NCI-H2107 (cell line): ENCODE data around the gene OR52E5.

Experiments used
- DNase-seq: peaks from one replicate; lab custom pipeline; 2025; lab: John Stamatoyannopoulos, UW

OR52E5 gene

DNA sequence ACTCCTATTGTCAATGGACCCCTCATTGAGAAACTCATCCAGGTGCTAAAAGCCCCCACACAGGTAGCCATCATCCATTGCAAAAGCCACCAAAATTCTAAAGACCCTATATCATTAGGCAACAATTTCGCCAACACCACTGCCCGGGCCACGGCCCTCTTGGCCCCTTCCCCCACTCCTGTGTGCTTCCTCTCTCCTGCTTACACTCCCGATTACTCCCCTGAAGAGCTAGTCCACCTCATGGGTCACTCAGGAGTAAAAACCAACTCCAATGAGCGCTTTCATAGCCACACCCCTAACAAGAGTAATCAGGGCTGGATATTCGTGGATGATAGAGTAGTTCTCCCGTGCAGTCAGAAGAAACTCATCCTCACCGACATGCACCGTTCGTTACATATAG is 40.1 kb downstream of the OR52E5 start:
- DNase-seq, result no peak

DNA sequence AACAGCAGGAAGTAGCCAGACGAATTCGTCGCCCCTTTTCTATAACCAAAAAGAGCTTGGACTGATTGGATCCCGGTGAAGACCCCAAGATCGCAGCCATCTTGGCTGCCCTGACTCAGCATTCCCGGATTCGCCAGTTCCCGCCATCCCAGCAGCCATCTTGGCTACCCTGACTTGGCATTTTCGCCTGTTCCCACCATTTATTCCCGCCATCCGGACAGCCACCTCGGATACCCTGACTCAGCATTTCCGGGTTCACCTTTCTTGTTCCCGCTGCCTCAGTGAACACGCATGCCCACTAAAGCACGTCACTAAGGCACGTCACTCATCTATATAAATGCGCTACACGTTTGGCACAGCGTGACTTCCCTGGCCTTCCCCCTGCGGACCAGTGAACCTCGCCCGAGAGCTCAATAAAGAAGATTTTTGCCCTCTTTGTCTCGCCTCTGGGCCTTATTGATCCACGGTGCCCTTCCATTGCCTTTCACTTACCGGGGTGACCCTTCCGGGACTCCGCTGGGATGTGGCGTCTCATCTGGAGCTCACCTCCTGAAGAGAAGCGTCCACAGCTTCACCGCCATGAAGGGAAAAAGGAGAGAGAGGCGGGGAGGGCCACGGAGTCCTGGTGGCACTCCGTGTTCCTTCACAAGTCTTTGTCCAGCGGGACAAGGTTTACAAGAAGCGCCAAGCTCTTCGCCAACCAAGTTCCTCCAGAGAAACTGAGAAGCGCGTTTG is 45.0 kb downstream of the OR52E5 start:
- no peak for DNase-seq

DNA sequence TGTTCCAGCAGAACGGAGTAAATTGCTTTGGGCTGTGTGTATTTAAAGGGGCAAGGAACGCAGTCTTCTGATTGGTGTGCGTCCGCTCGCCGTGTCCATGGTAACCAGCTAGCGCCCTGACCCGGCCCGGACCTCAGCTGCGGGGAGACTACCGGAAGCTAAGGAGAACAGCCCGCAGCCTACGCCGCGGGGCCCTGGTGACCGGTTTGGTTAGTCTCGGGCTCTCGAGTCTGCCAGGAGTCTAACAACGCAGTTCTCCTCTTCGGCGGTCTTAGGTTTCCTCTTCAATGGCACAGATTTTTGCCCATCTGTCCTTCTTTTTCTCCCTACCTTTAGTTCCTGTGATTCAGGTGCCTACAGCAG is 45.6 kb downstream of the OR52E5 start:
- no peak for DNase-seq

DNA sequence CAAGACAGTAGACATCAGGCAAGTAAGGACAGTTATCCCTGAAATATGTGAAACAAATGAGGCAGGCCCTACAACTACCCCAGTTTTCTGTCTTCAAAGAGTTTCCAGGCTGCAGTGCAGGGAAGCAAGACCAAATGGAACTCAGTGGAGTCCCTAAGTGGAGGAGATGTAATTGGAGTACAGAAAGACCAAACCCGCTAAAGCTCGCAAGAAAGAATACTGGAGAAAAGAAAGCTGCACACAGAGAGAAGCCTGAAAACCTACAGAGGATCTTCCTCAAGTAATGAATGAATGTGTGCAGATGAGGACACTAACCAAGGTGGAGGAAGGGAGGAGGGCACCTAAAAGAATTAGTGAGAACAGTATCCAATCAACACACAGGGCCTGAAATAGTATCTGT is 47.7 kb downstream of the OR52E5 start:
- no peak for DNase-seq

DNA sequence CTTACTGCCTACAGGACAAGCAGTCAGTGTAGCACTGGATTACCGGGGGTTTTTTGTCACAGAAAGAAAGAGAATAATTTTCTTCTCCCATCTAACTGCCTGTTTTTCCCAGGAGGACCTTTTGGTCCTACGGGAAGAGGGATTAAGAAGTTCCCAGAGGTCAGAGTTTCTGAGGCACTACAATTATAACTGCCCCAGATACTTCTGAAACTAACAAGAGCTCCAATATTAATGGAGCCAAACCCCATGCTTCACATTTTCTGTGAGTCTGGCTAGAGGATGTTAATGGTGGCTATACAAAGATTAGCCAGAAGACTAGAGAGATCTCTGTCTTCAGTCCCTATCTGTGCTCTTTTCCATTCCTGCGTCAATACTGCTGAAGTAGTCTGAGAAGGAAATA is 48.9 kb downstream of the OR52E5 start, which contains the start of gene OR56A3:
Gene OR56A3, plus strand, starts transcription at position 301 of the 400 bp plus-strand sequence. CDS start 5,096 bp downstream, outside the sequence.
- no peak for DNase-seq
